ENCODE measurements around the gene SRCIN1. TPM values are rescaled to one million over a fixed set of nuclear protein-coding genes. Genes with fewer than 3 reads are reported as not detected.
A peak's percentile ranks its signal among the peaks of the same experiment; 100 is the strongest.

Gene SRCIN1
- total RNA-seq, 1 experiment from 2014 or later, result 25.8 TPM

DNA sequence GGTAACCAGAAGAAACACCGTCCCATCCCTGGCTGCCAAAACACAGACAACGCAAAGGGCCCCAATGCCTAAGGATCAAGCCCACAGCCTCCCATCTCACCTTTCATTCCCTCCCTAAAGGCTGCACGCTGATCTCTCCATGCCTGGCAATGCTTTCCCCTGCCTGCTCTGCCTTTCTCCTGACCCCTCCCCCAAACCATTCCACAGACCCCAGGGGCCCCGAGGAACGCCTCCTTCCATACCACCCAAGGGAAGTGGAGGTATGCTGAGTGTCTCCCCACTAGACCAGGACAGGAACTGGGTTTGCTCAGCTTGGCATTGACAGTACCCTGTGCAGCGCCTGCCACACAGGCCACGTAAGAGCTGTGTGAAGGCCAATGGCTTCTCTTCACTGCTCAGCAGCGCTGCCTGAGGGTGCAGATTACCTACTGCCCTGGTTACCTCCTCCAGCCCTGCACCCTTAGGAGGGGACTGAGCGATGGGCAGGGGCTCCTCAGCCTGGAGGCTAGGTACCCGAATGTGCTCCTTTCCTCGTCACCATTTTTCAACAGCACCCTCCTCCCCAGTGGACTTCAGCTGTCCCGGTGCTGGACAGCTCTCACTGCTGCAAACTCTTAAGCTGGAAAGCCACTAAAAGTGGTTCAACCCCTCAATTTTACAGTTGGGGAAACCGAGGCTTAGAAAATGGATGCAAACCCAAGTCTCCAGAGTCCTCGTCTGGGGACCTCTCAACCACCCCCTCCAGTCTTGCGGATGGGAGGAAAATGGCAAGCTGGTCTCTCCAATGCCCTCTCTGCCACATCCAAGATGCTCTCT, 45.0 kb downstream of the SRCIN1 start:
- Mint-ChIP-seq H3K36me3 (ENCODE audit: insufficient read depth, unreplicated experiment) (peaks cover 22% of the 10 kb centered on the region), H3K4me3 (ENCODE audit: unreplicated experiment) (peak overlapping the region; percentile 2), H3K4me1 (ENCODE audit: low read depth, unreplicated experiment) (no peaks in the 10 kb centered on the region), H3K27me3 (ENCODE audit: insufficient read depth, unreplicated experiment) (no peaks in the 10 kb centered on the region), H3K27ac (ENCODE audit: unreplicated experiment) (no peak overlapping the region), H3K9me3 (ENCODE audit: unreplicated experiment) (no peaks in the 10 kb centered on the region)
- CTCF ChIA-PET, result interaction anchor here (0.7 to 1.4 kb wide), 4 partner anchors 24 to 107 kb away, joined by 3 to 5 read pairs (median 4); no protein-coding TSS in a partner anchor
- no peaks in the 10 kb centered on the region for H3K27me3 ChIP-seq (replicated peaks; ENCODE audit: control insufficient read depth, insufficient read depth, low read length)
- H3K4me1 ChIP-seq, result peaks cover 13% of the 10 kb centered on the region
- POLR2A ChIA-PET, result no interaction called here
- no TSS peak for BruUV-seq (replicated peaks)
- intact Hi-C loops (cut with micrococcal nuclease; ENCODE audit: unreplicated experiment), result no loop called here
- no peaks in the 10 kb centered on the region for H3K9me3 ChIP-seq
- no peak for TF ChIP-seq CTCF (IDR thresholded peaks at IDR 0.05; ENCODE audit: insufficient read depth in 1 of 2, low read depth in 1 of 2, low read length in 1 of 2, severe bottlenecking in 1 of 2, unreplicated experiment in 1 of 2)
- no peak overlapping the region for H3K4me3 ChIP-seq (ENCODE audit: low read depth, low read length)
- no peaks in the 10 kb centered on the region; the same call in 1 of the 2 replicates for H3K36me3 ChIP-seq (ENCODE audit: control insufficient read depth, insufficient read depth, low read length)
- DNase-seq, result no peak

DNA sequence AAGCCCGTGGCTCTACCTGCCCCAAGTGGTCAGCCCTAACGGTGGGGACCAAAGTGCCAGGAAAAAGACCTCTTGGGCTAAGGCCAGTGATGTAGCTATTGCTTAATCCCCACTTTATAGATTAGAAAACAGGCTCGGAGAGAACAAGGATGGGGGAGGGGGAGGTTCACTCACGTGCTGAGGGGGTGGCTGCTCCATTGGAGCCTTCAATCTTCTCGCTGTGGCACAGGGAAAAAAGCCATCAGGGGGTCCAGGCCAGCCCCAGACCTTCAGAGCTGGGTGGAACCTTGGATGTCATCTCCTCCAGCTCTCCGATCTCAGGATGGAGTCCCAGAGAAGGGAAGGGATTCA, 45.9 kb downstream of the SRCIN1 start:
- H3K27me3 Mint-ChIP-seq (ENCODE audit: insufficient read depth, unreplicated experiment), result no peaks in the 10 kb centered on the region
- TF ChIP-seq CTCF (IDR thresholded peaks at IDR 0.05; ENCODE audit: insufficient read depth in 1 of 2, low read depth in 1 of 2, low read length in 1 of 2, severe bottlenecking in 1 of 2, unreplicated experiment in 1 of 2), result no peak
- peak overlapping the region; percentile 81 for H3K4me3 Mint-ChIP-seq (ENCODE audit: unreplicated experiment)
- Histone ChIP-seq H3K27me3 (replicated peaks; ENCODE audit: control insufficient read depth, insufficient read depth, low read length) (no peaks in the 10 kb centered on the region), H3K36me3 (ENCODE audit: control insufficient read depth, insufficient read depth, low read length) (no peaks in the 10 kb centered on the region; the same call in 1 of the 2 replicates), H3K4me3 (ENCODE audit: low read depth, low read length) (0 out of 2 replicates have a peak overlapping the region, but pooled peaks have one; percentile 18), H3K4me1 (peaks cover 13% of the 10 kb centered on the region), H3K9me3 (no peaks in the 10 kb centered on the region)
- DNase-seq, result no peak
- no peaks in the 10 kb centered on the region for H3K9me3 Mint-ChIP-seq (ENCODE audit: unreplicated experiment)
- ChIA-PET POLR2A (no interaction called here), CTCF (interaction anchor here (0.6 to 3.2 kb wide), 14 partner anchors 12 to 311 kb away, joined by 3 to 292 read pairs (median 14); partner anchors contain the start of gene SRCIN1)
- intact Hi-C loops (cut with micrococcal nuclease; ENCODE audit: unreplicated experiment), result loop anchor here (1.0 to 5.0 kb wide), 3 partner anchors 14 to 48 kb away; no protein-coding TSS in a partner anchor
- no peaks in the 10 kb centered on the region for H3K4me1 Mint-ChIP-seq (ENCODE audit: low read depth, unreplicated experiment)
- BruUV-seq (replicated peaks), result no TSS peak
- H3K27ac Mint-ChIP-seq (ENCODE audit: unreplicated experiment), result no peak overlapping the region
- peaks cover 22% of the 10 kb centered on the region for H3K36me3 Mint-ChIP-seq (ENCODE audit: insufficient read depth, unreplicated experiment)

DNA sequence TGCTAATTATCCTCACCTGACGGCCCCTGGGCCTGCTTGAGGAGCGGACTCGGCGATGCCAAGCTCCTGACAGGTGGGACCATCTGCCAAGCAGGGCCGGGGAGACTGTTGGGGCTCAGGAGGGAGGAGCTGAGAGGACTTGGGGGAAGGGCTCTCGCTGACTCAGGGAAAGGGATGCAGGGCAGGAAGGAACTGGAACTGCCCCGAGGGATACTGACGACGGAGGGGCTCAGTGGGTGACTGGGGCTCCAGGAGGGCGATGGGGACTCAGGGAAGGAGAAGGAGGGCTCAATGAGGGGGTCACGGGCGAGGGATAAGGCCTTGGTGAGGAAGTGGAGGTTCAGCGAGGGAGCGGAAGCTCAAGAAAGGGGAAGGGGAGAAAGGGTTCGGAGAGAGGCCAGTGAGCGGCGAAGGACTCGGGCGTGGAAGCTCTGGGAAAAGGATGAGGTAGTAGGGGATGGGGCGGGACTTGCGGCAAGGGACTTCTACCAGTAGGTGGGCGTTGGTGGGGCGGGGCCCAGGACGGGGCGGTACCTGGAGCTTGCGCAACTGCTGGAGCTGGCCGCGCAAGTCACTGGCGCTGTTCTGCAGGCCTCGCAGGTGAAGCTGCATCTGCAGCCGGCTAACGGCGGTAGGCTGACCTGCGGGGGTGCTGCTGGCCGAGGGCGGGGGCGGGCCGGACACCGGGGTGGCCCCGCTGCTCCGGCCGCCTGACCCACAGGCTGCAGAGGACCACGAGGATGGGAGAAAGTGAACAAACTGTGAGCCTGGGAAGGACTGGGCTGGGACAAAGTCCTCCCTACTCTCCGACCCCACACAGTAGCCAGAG, 46.5 kb downstream of the SRCIN1 start:
- BruUV-seq (replicated peaks), result no TSS peak
- peak in 1 of 2 experiments; percentile 28 for TF ChIP-seq CTCF (IDR thresholded peaks at IDR 0.05; ENCODE audit: insufficient read depth in 1 of 2, low read depth in 1 of 2, low read length in 1 of 2, severe bottlenecking in 1 of 2, unreplicated experiment in 1 of 2)
- H3K36me3 ChIP-seq (ENCODE audit: control insufficient read depth, insufficient read depth, low read length), result no peaks in the 10 kb centered on the region; the same call in 1 of the 2 replicates
- Mint-ChIP-seq H3K4me3 (ENCODE audit: unreplicated experiment) (peak overlapping the region; percentile 81), H3K36me3 (ENCODE audit: insufficient read depth, unreplicated experiment) (peaks cover 22% of the 10 kb centered on the region), H3K4me1 (ENCODE audit: low read depth, unreplicated experiment) (no peaks in the 10 kb centered on the region), H3K27me3 (ENCODE audit: insufficient read depth, unreplicated experiment) (no peaks in the 10 kb centered on the region), H3K9me3 (ENCODE audit: unreplicated experiment) (no peaks in the 10 kb centered on the region), H3K27ac (ENCODE audit: unreplicated experiment) (peak overlapping the region; percentile 19)
- ChIA-PET POLR2A (interaction anchor here (0.6 to 1.4 kb wide), 2 partner anchors 108 to 235 kb away, joined by 4 read pairs; no protein-coding TSS in a partner anchor), CTCF (interaction anchor here (0.6 to 3.2 kb wide), 22 partner anchors 12 to 312 kb away, joined by 3 to 292 read pairs (median 8); partner anchors contain the start of gene SRCIN1)
- peak; percentile 96 to 97 for DNase-seq
- H3K27me3 ChIP-seq (replicated peaks; ENCODE audit: control insufficient read depth, insufficient read depth, low read length), result no peaks in the 10 kb centered on the region
- H3K9me3 ChIP-seq, result no peaks in the 10 kb centered on the region
- H3K4me1 ChIP-seq, result peaks cover 13% of the 10 kb centered on the region
- intact Hi-C loops (cut with micrococcal nuclease; ENCODE audit: unreplicated experiment), result loop anchor here (1.0 to 5.0 kb wide), 3 partner anchors 15 to 48 kb away; no protein-coding TSS in a partner anchor
- peak overlapping the region; percentile 56 for H3K4me3 ChIP-seq (ENCODE audit: low read depth, low read length)
